K562 (cell line): ENCODE measurements around the gene PLA2G3.

ENCODE experiments used
- C11orf30 ChIP-seq: fragments of 450-650 bp; IDR thresholded peaks from 2 replicates; pipeline ENCODE4 v1.6.1; 2016; ENCODE audit warnings: low read depth, mild to moderate bottlenecking
- EP300 ChIP-seq: IDR thresholded peaks from 2 replicates; pipeline ENCODE4 v1.6.1; 2012; ENCODE audit warnings: low read length, improper control_type of control experiment
- EZH2 ChIP-seq: IDR thresholded peaks from 2 replicates; pipeline ENCODE4 v1.6.1; 2012; ENCODE audit warnings: low read depth, mild to moderate bottlenecking, inconsistent platforms, low read length, borderline replicate concordance
- HDAC6 ChIP-seq: IDR thresholded peaks from 2 replicates; pipeline ENCODE4 v1.6.1; 2012; ENCODE audit warnings: low read depth, mild to moderate bottlenecking, control low read depth, inconsistent platforms, low read length, moderate library complexity
- SIN3A ChIP-seq, 2 experiments: fragments of 150-350 bp in 1 of 2; IDR thresholded peaks; 2 replicates each; pipeline ENCODE4 v1.6.1; 2011 to 2016; ENCODE audit warnings: borderline replicate concordance in 2 of 2, low read depth in 2 of 2, low read length in 2 of 2, mild to moderate bottlenecking in 2 of 2, moderate library complexity in 2 of 2; ENCODE audit not compliant: control insufficient read depth in 1 of 2
- SMARCC2 ChIP-seq: fragments of 450-650 bp; IDR thresholded peaks from 2 replicates; pipeline ENCODE4 v1.6.1; 2017; ENCODE audit warnings: antibody characterized with exemption, moderate library complexity, mild to moderate bottlenecking, low read depth
- SP2 ChIP-seq: IDR thresholded peaks from 2 replicates; pipeline ENCODE4 v1.6.1; 2011; ENCODE audit warnings: mild to moderate bottlenecking, low read depth, low read length, moderate library complexity; ENCODE audit not compliant: poor library complexity, severe bottlenecking; ENCODE audit errors: extremely low read depth
- ZNF589 ChIP-seq: fragments of 200-800 bp; sonication (Bioruptor generic); IDR thresholded peaks from 2 replicates; pipeline ENCODE4 v1.6.1; 2016; ENCODE audit warnings: low read depth, missing genetic modification characterization, missing compliant biosample characterization
- ZZZ3 ChIP-seq: fragments of 450-650 bp; IDR thresholded peaks from 2 replicates; pipeline ENCODE4 v1.6.1; 2016; ENCODE audit warnings: antibody characterized with exemption, mild to moderate bottlenecking, moderate library complexity
- TF ChIP-seq, protein P1 (sequence below): sonication (generic); formaldehyde crosslinking; IDR thresholded peaks from 2 replicates; pipeline ENCODE4 v1.8.1; 2022; ENCODE audit warnings: missing genetic modification reagents
- TF ChIP-seq, protein P2 (sequence below), 3 experiments: IDR thresholded peaks in 2 of 3; conservative IDR thresholded peaks in 1 of 3; 2 replicates each; pipeline ENCODE4 v1.5.1; 2011 to 2012; ENCODE audit warnings: low read length in 3 of 3, mild to moderate bottlenecking in 3 of 3, control low read depth in 2 of 3, improper control_type of control experiment in 1 of 3, inconsistent platforms in 1 of 3, low read depth in 1 of 3, mixed read lengths in 1 of 3, moderate library complexity in 1 of 3; ENCODE audit not compliant: insufficient read depth in 2 of 3
- TF ChIP-seq, protein P3 (sequence below): sonication (generic); formaldehyde crosslinking; IDR thresholded peaks from 2 replicates; pipeline ENCODE4 v1.8.1; 2023; ENCODE audit warnings: mild to moderate bottlenecking, missing genetic modification reagents

DNA sequence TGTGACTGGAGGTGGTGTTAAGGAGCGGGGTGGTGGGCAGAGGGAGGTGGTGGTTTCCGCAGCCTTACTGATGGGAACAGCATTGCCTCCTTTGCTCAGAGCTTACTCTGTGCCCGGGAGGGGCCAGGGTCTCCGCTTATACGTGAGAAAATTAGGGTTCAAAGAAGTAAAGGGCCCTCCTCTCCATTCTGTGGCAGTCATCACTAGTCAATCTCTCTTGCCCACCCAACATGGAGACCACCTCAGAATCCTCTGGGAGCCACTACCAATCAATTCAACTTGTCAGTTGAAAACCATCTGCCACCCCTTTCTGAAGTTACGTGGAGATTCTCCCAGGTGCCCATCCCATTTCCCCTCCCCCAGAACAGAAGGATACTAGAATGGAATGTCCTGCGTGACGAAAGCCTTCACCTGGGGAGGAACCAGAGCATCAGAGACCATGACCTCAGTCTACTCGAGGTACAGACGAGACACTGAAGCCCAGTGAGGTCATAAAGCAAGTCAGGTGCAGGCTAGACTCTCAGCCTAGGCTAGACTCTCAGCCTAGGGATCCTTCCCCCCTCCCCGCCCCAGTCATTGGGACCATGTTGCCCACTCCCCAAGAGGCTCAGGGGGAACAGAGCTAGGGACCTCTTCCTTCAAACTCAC lies 34.9 kb downstream of the PLA2G3 start:
- TF ChIP-seq ZNF589 (CRISPR knock-in tag) (no peak), SIN3A (IDR thresholded peaks at IDR 0.05; ENCODE audit: borderline replicate concordance in 2 of 2, control insufficient read depth in 1 of 2, low read depth in 2 of 2, low read length in 2 of 2) (no peak), ZZZ3 (no peak), SP2 (no peak), HDAC6 (no peak), C11orf30 (no peak), EZH2 (no peak), SMARCC2 (no peak), EP300 (no peak)
- TF ChIP-seq, protein P1, sequence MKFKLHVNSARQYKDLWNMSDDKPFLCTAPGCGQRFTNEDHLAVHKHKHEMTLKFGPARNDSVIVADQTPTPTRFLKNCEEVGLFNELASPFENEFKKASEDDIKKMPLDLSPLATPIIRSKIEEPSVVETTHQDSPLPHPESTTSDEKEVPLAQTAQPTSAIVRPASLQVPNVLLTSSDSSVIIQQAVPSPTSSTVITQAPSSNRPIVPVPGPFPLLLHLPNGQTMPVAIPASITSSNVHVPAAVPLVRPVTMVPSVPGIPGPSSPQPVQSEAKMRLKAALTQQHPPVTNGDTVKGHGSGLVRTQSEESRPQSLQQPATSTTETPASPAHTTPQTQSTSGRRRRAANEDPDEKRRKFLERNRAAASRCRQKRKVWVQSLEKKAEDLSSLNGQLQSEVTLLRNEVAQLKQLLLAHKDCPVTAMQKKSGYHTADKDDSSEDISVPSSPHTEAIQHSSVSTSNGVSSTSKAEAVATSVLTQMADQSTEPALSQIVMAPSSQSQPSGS = no peak
- TF ChIP-seq, protein P2, sequence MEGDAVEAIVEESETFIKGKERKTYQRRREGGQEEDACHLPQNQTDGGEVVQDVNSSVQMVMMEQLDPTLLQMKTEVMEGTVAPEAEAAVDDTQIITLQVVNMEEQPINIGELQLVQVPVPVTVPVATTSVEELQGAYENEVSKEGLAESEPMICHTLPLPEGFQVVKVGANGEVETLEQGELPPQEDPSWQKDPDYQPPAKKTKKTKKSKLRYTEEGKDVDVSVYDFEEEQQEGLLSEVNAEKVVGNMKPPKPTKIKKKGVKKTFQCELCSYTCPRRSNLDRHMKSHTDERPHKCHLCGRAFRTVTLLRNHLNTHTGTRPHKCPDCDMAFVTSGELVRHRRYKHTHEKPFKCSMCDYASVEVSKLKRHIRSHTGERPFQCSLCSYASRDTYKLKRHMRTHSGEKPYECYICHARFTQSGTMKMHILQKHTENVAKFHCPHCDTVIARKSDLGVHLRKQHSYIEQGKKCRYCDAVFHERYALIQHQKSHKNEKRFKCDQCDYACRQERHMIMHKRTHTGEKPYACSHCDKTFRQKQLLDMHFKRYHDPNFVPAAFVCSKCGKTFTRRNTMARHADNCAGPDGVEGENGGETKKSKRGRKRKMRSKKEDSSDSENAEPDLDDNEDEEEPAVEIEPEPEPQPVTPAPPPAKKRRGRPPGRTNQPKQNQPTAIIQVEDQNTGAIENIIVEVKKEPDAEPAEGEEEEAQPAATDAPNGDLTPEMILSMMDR (IDR thresholded peaks at IDR 0.05 in 2 of 3, conservative IDR thresholded peaks at IDR 0.05 in 1 of 3; ENCODE audit: insufficient read depth in 2 of 3, low read depth in 1 of 3, low read length in 3 of 3) = no peak
- TF ChIP-seq, protein P3, sequence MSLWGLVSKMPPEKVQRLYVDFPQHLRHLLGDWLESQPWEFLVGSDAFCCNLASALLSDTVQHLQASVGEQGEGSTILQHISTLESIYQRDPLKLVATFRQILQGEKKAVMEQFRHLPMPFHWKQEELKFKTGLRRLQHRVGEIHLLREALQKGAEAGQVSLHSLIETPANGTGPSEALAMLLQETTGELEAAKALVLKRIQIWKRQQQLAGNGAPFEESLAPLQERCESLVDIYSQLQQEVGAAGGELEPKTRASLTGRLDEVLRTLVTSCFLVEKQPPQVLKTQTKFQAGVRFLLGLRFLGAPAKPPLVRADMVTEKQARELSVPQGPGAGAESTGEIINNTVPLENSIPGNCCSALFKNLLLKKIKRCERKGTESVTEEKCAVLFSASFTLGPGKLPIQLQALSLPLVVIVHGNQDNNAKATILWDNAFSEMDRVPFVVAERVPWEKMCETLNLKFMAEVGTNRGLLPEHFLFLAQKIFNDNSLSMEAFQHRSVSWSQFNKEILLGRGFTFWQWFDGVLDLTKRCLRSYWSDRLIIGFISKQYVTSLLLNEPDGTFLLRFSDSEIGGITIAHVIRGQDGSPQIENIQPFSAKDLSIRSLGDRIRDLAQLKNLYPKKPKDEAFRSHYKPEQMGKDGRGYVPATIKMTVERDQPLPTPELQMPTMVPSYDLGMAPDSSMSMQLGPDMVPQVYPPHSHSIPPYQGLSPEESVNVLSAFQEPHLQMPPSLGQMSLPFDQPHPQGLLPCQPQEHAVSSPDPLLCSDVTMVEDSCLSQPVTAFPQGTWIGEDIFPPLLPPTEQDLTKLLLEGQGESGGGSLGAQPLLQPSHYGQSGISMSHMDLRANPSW = no peak
